Osteocyte (in vitro differentiated cells): ENCODE data around the gene KRT1. TPM values are rescaled to one million over a fixed set of nuclear protein-coding genes. Genes with fewer than 3 reads are reported as not detected.
"Not testable (repeated sequence)": the region's sequence is repeated elsewhere in the genome, so short reads cannot be mapped to it uniquely, and the experiment has no call there.

Source experiments
- DNase-seq: peaks from one replicate; pipeline ENCODE4 v3.0.0; 2021; ENCODE audit warnings: mixed read lengths; ENCODE audit not compliant: unreplicated experiment; ENCODE audit errors: extremely low spot score
- H3K27ac Mint-ChIP-seq: one replicate; pipeline ENCODE4 v1.8.0; 2021; ENCODE audit warnings: mild to moderate bottlenecking, mixed read lengths; ENCODE audit not compliant: unreplicated experiment
- H3K27me3 Mint-ChIP-seq: one replicate; pipeline ENCODE4 v1.8.0; 2021; ENCODE audit warnings: mixed read lengths; ENCODE audit not compliant: unreplicated experiment
- H3K36me3 Mint-ChIP-seq: one replicate; pipeline ENCODE4 v1.8.0; 2021; ENCODE audit warnings: mixed read lengths; ENCODE audit not compliant: unreplicated experiment
- H3K4me1 Mint-ChIP-seq: one replicate; pipeline ENCODE4 v1.8.0; 2021; ENCODE audit warnings: mixed read lengths; ENCODE audit not compliant: unreplicated experiment
- H3K4me3 Mint-ChIP-seq: one replicate; pipeline ENCODE4 v1.8.0; 2021; ENCODE audit warnings: mild to moderate bottlenecking, moderate library complexity, mixed read lengths; ENCODE audit not compliant: unreplicated experiment
- H3K9me3 Mint-ChIP-seq: one replicate; pipeline ENCODE4 v1.8.0; 2021; ENCODE audit warnings: mixed read lengths; ENCODE audit not compliant: unreplicated experiment
- CTCF ChIP-seq: fragments of 200-600 bp; sonication (generic); IDR thresholded peaks from 2 replicates; pipeline ENCODE4 v1.5.0; 2021; ENCODE audit warnings: antibody characterized with exemption, mild to moderate bottlenecking, moderate library complexity
- total RNA-seq: library from RNA; stranded (reverse); gene quantifications from 2 replicates; pipeline ENCODE4 v1.2.1, GENCODE V29; 2021

The KRT1 gene
- total RNA-seq, 1 donor from 2014 or later: not detected

- no peaks in the 10 kb centered on the region for H3K4me1 Mint-ChIP-seq
- no peak overlapping the region for H3K4me3 Mint-ChIP-seq
- H3K36me3 Mint-ChIP-seq: no peaks in the 10 kb centered on the region
- no peaks in the 10 kb centered on the region for H3K9me3 Mint-ChIP-seq
- no peak for DNase-seq
- H3K27me3 Mint-ChIP-seq: peaks cover 26% of the 10 kb centered on the region
- no peak overlapping the region for H3K27ac Mint-ChIP-seq
- no peak for TF ChIP-seq CTCF
These were observed 9.7 kb downstream of the KRT1 start for GRCh38 chr12:52670506-52670905.

- H3K4me1 Mint-ChIP-seq, DNase-seq, H3K27ac Mint-ChIP-seq, H3K9me3 Mint-ChIP-seq, H3K36me3 Mint-ChIP-seq, H3K4me3 Mint-ChIP-seq: not testable (repeated sequence)
- peaks cover 25% of the 10 kb centered on the region for H3K27me3 Mint-ChIP-seq
These were observed 10.3 kb downstream of the KRT1 start for GRCh38 chr12:52669941-52670340.

GRCh38 chr12:52669426-52669825 is 10.8 kb downstream of the KRT1 start:
- Mint-ChIP-seq H3K9me3 (no peaks in the 10 kb centered on the region), H3K36me3 (no peaks in the 10 kb centered on the region), H3K27ac (no peak overlapping the region), H3K4me1 (no peaks in the 10 kb centered on the region), H3K27me3 (peaks cover 24% of the 10 kb centered on the region), H3K4me3 (no peak overlapping the region)
- DNase-seq: no peak
- TF ChIP-seq CTCF: no peak

- Mint-ChIP-seq H3K4me1 (no peaks in the 10 kb centered on the region), H3K36me3 (no peaks in the 10 kb centered on the region), H3K27ac (no peak overlapping the region), H3K9me3 (no peaks in the 10 kb centered on the region), H3K27me3 (peaks cover 28% of the 10 kb centered on the region), H3K4me3 (no peak overlapping the region)
- TF ChIP-seq CTCF: no peak
- no peak for DNase-seq
These were observed 12.3 kb downstream of the KRT1 start for GRCh38 chr12:52667931-52668330.

- TF ChIP-seq CTCF: no peak
- H3K27me3 Mint-ChIP-seq: peaks cover 30% of the 10 kb centered on the region
- H3K36me3 Mint-ChIP-seq: no peaks in the 10 kb centered on the region
- no peak overlapping the region for H3K4me3 Mint-ChIP-seq
- H3K9me3 Mint-ChIP-seq: no peaks in the 10 kb centered on the region
- no peak for DNase-seq
- H3K27ac Mint-ChIP-seq: no peak overlapping the region
- H3K4me1 Mint-ChIP-seq: no peaks in the 10 kb centered on the region
These were observed 12.7 kb downstream of the KRT1 start for GRCh38 chr12:52667509-52667908.

- no peak for DNase-seq
- Mint-ChIP-seq H3K27me3 (peaks cover 40% of the 10 kb centered on the region), H3K36me3 (no peaks in the 10 kb centered on the region), H3K27ac (no peak overlapping the region), H3K4me1 (no peaks in the 10 kb centered on the region), H3K9me3 (no peaks in the 10 kb centered on the region), H3K4me3 (no peak overlapping the region)
- TF ChIP-seq CTCF: no peak
These were observed 13.7 kb downstream of the KRT1 start for GRCh38 chr12:52666471-52666870.
